CD4-positive, alpha-beta T cell treated with Interleukin-4 for 1 hour (primary cell): ENCODE data around the gene SIN3A.
"Not testable (repeated sequence)": the region's sequence is repeated elsewhere in the genome, so short reads cannot be mapped to it uniquely, and the experiment has no call there.

Source experiments
- DNase-seq, 2 donors: peaks; one replicate each; pipeline ENCODE4 v3.0.0-alpha.2; 2020 to 2022

Gene SIN3A

DNA sequence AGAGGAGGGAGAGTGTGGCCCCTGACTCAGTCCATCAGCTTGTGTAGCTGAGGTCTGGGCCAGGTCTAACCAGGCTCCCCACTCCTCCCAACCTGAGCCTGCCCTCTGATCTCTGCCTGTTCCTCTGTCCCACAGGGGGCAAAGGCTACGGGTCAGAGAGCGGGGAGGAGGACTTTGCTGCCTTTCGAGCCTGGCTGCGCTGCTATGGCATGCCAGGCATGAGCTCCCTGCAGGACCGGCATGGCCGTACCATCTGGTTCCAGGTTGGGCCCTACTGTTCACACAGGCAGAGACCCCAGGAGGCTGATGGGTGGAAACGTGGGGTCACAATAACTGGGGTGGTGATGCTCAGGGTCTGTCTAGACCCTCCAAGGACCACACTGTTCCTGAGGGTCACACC, 97.9 kb downstream of the SIN3A start:
- DNase-seq = no peak

DNA sequence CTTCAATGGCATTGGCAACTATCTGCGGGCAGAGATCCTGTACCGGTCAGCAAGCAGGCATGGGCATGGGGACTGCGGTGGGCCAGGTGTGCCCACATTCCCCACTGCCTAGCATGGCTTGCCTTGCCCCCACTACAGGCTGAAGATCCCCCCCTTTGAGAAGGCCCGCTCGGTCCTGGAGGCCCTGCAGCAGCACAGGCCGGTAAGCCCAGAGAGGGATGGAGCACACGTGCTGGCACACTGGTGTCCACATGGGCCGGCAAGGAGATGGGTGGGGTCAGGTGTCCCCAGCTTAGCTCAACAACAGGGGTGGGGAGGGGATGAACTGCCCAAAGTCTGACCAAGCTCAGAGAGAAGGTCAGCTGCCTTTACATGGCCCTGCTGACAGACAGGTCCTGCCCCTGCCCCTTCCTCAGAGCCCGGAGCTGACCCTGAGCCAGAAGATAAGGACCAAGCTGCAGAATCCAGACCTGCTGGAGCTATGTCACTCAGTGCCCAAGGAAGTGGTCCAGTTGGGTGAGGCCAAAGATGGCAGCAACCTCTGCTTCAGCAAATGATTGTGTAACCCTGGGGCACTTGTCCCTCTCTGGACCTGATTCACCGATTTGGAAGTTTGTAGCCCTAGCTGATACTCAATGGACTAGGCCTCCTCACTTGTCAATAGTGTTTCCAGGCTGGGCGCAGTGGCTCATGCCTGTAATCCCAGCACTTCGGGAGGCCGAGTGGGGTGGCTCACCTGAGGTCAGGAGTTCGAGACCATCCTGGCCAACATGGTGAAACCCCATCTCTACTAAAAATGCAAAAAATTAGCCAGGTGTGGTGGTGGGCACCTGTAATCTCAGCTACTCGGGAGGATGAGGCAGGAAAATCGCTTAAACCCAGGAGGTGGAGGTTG, 99.1 kb downstream of the SIN3A start:
- DNase-seq = no peak

DNA sequence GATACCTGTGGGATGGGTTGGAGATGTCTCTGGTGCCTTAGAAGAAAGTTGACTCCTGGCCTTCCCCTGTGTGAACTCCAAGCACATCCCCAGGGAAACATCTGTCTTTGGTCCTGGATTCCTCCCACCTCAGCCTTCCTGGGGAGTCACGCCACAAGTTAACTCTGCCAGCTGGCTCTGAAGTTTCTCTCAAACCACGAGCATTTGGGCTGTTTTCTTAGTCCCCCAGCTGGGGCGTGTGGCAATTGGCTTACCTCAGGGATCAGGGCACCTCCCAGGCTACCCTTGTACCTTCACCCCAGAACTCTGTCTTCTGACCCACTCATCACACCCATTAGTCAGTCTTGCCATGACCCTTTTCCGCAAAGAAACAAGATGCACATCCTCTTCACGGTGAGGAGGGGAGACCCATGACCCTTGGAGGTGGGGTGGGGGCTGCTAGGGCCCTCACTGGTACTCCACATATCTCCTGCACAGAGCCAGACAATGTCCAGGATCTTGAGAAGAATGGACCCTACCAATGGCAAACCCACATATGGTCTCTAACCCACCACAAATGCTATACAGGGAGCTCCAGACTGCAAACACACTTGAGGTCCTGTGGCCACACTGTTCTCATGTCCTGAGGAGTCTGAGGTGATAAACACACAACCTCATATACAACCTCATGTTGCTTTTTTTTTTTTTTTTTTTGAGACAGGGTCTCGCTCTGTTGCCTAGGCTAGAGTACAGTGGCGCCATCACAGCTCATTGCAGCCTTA, 100.7 kb downstream of the SIN3A start:
- DNase-seq = no peak

DNA sequence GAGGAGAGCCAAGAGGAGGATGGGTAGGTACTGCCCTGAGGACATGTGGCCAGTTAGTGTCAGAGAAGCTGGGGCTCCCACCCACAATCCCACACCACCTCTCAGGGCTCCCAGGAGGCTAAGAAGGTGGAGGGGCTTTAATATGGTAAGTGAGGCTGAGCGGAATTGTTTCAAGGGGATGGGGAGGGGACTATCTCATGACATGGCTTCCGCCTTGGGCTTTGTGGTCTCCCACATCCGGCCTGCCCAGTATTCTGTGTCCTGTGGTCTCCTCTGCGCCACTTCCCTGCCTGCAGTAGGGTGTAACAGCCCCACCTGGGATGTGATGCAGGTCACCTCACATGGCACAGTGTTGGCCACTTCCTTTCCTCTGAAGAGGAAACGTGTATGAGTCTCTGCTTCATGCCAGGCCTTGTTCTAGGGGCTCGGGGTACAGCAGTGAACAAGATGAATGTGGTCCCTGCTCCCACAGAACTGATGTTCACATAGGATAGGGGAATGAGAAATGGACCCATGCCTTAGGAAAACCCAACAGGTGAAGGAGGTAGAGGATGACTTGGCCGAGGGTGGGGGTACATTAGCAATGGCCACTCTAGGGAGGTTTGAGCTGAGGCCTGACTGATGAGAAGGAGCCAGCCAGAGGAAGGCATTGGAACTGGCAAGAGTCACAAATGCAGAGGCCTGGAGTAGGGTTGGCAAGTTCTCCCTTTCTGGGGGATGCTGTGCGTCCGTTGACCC, 101.5 kb downstream of the SIN3A start:
- peak; percentile 88 to 93 for DNase-seq

DNA sequence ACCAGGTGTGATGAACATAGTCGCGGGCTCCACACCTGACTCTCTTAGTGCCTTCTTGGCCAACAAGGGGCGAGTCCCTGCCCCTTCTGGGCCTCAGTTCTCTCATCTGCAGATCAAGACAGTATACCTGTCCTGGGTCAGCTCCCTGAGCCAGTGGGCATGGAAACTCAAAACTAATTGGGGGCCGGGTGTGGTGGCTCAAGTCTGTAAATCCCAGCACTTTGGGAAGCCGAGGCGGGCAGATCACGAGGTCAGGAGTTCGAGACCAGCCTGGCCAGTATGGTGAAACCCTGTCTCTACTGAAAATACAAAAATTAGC, 102.2 kb downstream of the SIN3A start:
- DNase-seq = not testable (repeated sequence)

DNA sequence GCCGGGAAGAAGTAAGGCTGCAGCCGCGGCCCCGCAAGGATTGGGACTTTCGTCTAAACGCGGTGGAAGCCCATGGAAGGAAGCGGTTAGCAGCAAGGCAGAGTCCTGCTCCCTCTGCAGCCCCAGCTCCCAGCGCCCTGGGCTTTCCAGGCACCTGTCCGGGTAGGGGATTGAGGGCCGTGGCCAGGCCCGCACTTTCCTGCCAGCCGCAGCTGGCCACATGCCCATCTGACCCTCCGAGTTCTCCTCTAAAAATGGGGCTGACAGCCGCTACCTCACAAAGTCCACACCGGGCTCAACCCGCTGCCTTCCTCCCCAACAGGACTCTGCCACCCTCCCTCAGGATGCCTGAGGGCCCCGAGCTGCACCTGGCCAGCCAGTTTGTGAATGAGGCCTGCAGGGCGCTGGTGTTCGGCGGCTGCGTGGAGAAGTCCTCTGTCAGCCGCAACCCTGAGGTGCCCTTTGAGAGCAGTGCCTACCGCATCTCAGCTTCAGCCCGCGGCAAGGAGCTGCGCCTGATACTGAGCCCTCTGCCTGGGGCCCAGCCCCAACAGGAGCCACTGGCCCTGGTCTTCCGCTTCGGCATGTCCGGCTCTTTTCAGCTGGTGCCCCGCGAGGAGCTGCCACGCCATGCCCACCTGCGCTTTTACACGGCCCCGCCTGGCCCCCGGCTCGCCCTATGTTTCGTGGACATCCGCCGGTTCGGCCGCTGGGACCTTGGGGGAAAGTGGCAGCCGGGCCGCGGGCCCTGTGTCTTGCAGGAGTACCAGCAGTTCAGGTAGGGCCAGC, 102.7 kb downstream of the SIN3A start:
- DNase-seq = no peak

DNA sequence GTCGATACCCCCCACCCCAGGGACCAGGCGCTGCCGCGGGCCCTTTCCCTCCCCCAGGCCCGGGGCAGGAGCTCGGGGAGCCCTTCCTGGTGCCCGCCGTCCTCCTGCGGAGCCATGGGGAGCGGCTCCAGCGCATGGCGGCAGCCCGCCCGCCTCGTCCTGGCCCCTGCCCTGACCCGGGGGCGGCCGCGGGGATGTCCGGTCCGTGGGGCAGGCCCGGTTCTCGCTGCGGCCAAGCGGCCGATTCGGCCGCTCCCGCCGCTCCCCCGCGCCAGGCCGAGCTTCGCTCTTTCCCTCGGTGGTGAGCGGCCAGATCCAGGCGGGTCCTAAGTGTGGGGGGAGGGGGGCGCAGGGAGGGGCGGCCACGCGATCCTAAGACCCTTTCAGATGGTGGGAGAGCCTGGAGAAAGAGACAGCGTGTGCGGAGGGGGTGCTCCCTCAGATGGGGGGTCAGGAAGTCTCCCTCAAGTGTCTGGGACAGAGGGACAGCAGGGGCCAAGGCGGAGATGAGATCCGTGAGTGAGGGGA, 103.4 kb downstream of the SIN3A start:
- no peak for DNase-seq

DNA sequence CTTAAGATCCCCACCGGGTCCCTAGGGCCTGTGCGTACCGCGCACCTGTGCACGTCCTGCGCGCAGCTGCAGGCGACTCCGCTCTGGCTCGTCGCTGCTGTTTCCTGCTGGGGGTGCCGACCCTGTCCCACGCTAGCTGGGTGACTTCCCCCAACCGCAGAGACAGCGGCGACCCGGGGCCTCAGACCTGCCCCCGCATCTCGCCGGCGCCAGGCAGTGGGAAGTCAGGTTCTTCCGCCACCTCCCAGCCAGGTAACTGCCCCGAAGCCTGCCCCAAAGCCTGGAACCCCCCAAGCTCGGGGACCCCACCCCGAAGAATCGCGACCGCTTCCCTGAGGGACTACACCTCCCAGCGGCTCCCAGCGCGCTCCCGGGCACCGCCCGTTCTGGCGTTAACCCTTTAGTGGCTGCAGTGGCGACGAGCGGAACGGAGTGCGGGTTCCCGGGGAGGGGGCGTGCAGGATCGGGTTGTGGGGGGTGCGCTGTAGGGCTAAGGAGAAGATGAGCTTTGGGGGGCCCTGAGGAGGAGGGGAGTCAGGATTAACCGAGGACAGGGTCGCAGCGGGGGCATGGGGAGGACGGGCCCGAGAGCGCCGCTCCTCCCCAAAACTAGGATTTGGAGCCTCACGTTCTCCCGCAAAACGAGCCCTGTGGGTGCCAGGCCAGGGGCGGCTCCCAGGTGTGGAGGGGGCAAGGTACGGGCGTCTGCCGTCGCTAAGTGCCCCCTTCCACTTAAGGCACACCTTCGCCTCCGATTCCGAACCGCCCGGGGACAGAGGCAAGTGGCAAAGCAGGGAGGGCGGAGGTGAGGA, 104.1 kb downstream of the SIN3A start:
- DNase-seq = peak; percentile 51 to 87

DNA sequence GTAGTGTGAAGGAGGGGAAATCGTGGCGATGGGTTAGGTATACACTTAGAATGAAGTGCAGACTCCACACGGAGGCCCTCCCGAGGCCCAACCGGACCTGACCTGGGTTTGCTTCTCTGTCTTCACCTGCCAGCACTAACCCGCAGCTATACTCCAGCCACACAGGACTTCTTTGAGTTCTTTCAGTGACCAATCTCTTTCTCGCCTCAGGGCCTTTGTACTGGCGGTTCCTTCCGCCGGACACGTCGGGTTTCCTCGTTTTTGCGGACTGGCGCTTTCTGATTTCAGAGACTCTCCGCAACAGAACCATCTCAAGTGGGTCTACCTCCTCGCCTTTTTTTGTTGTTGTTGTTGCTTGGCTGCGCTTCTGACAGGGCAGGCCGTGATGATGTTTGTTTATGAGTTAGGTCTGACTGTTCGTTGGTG, 104.7 kb downstream of the SIN3A start, which contains the start of gene NEIL1:
TSS of gene NEIL1 (plus strand) at position 244 of the 426 bp plus-strand sequence. CDS start 1,867 bp downstream, outside the sequence.
- DNase-seq = no peak

DNA sequence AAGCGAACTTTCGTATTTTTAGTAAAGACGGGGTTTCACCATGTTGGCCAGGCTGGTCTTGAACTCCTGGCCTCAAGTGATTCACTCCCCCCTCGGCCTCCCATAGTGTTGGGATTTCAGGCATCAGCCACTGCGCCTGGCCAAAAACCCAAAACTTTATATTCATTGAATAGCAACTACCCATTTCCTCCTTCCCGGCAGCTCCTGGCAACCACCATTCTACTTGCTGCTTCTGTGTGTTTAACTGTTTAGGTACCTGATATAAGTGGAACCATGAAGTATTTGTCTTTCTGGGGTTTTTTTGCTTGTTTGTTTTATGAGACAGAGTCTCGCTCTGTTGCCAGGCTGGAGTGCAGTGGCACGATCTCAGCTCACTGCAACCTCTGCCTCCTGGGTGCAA, 107.5 kb downstream of the SIN3A start:
- not testable (repeated sequence) for DNase-seq

DNA sequence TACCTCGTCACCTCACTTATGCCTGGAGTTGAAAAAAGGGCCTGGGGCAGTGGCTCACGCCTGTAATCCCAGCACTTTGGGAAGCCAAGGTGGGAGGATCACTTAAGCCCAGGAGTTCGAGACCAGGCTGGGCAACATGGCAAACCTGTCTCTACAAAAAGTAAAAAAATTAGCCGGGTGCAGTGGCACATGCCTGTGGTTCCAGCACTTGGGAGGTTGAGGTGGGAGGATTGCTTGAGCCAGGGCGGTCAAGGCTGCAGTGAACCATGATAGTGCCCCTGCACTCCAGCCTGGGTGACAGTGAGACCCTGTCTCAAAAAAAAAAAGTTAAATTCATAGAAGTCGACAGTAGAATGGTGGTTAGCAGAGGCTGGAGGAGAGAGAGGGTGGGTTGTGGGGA, 109.3 kb downstream of the SIN3A start:
- no peak for DNase-seq

DNA sequence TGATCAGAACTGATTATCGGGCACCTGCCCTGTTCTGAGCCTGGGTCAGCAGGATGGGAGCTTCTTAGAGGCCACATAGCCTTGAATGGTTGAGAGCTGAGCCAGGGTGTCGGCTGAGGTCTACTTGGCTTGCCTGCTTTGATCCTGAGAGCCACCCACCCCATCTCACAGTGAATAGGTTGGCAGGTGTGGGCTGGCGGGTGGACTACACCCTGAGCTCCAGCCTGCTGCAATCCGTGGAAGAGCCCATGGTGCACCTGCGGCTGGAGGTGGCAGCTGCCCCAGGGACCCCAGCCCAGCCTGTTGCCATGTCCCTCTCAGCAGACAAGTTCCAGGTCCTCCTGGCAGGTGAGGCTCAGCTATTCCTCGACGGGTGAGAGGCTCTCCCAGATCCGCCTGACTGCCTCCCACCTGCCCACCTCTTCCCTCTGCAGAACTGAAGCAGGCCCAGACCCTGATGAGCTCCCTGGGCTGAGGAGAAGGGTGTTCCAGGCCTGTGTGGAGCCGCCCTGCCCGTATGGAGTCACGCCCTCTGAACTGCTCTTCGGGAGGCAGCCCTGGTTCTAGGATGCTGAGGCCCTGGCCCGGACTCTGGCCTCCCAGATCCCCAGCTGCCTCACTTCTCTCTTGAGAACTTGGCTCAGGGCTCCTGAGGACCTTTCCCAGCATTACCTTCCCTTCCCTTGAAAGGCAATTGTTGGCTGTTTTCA, 111.8 kb downstream of the SIN3A start:
- DNase-seq = no peak

DNA sequence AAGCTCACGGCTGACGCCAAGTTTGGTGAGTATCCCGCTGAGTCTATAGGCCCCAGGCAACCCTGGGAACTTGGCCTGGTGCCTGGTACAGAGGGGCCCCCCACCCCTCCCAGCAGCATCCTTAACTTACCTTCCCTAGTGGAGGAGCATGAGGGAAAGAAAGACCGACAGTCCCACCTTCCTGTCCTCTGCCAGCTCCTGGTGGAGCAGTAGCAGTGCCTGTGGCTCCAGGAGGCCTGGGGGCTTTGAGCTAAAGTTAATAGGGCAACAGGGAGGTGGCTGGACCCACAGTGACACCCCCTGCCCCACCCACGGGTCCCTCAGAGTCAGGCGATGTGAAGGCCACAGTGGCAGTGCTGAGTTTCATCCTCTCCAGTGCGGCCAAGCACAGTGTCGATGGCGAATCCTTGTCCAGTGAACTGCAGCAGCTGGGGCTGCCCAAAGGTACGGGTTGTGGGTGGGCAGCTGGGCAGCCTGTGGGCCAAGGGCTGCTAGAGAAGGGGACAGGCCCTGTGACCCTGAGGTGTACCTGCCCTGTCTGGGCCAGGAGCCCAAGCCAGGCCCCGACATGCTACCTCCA, 112.7 kb downstream of the SIN3A start:
- no peak for DNase-seq

DNA sequence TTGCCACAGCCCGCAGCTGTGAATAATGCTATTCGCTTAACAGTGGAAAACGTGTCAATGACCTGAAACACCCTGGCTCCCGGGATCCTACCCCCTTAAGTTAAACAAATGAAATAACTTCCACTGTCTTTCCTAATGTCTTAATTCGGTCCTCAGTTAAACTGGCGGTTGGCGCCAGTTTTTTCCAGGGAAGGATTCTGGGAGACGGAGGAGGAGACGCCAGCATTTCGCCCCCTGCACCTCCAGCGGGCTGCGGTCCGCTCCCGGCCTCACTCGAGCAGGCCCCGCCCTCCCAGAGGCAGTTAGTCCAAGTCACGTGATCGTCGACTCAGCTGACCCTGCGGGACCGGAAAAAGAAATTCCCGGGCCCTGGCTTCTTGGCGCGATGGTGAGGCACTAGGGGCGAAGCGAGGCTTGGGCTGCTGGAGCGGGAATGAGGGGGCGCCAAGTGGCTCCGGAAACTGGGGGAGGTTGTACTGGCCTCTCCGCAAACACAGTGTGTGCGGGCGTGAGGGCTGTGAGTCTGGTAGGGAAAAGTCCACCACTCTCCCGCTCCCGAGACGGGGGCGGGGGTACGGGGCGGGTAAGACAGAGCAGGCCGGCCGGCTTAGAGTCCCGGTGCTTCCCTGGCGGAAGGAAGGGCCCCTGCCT, 115.7 kb downstream of the SIN3A start, which contains the start of gene COMMD4:
TSS of gene COMMD4 (plus strand) at position 359 of the 651 bp plus-strand sequence. CDS start at position 386, 27 bp downstream.
- peak; percentile 70 to 77 for DNase-seq

DNA sequence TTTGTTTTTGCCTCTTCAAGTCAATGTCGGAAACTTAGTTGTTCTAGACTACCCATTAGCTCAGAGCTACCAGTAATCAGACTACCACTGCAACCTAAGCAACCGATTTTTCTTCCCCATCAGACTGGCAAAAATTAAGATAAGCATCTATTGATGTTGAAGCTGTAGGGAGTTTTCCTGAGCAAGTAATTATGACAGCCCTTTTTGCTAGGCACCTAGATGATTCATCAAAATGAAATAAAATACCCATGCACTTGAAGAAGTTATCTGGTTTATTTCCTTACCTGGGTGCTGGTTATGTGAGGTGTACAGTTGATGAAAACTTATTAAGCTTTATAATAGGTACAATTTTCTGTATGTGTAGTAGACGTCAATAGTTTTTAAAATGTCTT, 116.2 kb downstream of the SIN3A start:
- DNase-seq = no peak

DNA sequence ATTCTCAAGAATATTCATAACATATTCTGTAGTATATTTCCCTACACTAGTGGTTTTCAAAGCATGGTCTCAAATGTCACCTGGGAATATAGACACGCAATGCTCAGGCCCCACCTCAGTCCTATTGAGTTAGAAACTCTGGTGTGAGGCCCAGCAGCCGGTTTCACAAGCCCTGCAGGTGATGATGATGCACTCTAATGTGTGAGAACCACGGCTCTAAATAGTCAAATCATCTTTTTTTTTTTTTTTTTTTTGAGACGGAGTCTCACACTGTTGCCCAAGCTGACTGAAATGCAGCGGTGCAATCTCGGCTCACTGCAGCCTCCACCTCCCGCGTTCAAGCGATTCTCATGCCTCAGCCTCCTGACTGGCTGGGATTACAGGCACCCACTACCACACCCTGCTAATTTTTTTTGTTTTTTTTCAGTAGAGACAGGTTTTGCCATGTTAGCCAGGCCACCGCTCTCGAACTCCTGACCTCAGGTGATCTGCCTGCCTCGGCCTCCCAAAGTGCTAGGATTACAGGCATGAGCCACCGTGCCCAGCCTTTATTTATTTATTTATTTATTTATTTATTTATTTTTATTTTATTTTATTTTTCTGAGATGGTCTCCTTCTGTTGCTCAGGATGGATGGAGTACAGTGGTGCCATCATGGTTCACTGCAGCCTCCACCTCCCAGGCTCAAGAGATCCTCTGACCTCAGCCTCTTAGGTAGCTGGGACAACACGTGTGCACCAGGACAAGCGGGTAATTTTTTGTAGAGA, 117.7 kb downstream of the SIN3A start:
- not testable (repeated sequence) for DNase-seq

DNA sequence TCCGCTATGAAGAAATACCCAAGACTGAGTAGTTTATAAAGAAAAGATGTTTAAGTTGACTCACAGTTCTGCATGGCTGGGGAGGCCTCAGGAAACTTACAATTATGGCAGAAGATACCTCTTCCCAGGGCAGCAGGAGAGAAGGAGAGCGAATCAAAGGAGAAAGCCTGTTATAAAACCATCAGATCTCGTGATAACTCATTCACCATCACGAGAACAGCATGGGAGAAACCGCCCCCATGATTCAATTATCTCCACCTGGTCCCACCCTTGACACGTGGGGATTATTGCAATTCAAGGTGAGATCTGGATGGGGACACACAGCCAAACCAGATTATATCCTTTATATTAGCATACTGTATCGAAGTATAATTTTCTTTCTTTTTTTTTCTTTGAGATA, 119.4 kb downstream of the SIN3A start:
- not testable (repeated sequence) for DNase-seq

DNA sequence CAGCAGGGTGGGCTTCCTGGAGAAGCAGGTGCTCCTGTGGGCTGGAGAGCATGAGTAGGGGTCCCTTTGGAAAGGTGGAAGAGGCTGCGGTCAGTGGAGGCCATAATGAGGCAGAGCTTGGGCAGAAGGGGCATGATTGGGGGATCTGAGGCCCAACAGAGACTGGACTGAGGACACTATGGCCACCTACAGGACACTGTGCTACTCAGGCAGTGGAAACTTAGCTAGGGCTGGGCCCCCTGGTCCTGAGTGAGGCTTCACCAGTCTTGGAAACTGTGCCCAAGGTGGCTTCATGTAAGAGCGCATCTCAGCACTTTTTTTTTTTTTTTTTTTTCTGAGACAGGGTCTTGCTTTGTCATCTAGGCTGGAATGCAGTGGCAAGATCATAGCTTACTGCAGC, 121.9 kb downstream of the SIN3A start:
- no peak for DNase-seq
